ENCODE measurements around the gene HOXA5.

HOXA5 gene

DNA sequence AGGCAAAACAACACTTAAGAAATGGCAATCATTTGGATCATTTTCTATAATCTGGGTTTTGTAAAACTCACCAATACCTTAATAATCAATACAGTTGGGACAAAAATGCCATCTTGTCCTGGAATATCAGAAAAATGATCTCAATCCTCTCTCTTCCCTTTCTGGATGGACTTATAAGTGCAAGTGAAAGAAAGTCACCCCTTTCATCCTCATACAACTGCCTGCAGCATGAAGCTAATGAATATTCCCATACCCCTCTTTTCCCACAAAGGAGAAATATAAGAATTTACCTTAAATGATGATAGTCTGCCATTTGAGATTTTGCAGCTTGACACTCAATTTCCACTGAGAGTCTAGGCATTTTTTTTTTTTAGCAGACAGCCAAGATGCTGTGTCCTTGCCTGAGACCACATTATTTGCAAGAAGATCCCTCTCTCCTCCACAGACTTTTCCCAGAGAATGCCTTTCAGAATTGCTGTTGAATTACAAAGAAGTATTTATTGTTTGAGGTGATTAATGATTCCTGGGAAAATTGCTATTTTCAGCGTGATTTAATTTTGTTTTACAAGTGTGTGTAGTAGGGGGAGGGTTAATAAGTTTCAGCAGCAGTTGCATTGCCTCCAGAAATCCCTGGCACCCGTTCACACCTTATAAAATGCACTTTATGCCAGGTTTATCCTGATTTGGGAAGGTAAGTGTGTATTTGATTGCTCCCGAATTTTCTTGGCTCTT lies 16.7 kb downstream of the HOXA5 start:
- no peaks in the 10 kb centered on the region for H3K27me3 ChIP-seq (ENCODE audit: insufficient read depth, poor library complexity, severe bottlenecking)
- no peaks in the 10 kb centered on the region for H3K36me3 ChIP-seq (ENCODE audit: low read depth)

DNA sequence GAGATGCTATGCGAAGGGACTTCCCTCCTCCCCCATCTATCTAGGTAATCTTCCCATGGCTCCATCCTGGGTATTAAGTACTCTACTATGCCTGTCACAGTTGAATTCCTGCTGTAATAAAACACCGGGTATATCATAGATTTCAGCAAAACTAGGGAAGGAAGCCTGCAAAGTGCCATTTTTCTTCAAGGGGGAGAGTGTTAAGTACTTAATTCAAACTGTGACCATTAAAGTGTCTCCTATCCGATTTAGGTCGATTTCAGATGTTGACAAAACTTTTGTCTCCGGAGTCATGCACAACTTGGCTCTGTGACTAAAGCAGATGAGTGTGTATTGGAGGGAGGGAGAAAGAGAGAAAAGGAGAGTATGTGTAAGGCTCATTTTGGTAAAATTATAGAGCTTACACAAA lies 17.5 kb downstream of the HOXA5 start:
- no peak for DNase-seq (ENCODE audit: low spot score)
- Histone ChIP-seq H3K36me3 (ENCODE audit: low read depth) (no peaks in the 10 kb centered on the region), H3K9me3 (ENCODE audit: severe bottlenecking) (no peaks in the 10 kb centered on the region), H3K4me1 (ENCODE audit: insufficient read depth, poor library complexity, severe bottlenecking) (no peaks in the 10 kb centered on the region), H3K27ac (ENCODE audit: poor library complexity, severe bottlenecking) (no peak overlapping the region), H3K27me3 (ENCODE audit: insufficient read depth, poor library complexity, severe bottlenecking) (no peaks in the 10 kb centered on the region), H3K4me3 (ENCODE audit: severe bottlenecking) (no peak overlapping the region)
- TF ChIP-seq, protein P1, sequence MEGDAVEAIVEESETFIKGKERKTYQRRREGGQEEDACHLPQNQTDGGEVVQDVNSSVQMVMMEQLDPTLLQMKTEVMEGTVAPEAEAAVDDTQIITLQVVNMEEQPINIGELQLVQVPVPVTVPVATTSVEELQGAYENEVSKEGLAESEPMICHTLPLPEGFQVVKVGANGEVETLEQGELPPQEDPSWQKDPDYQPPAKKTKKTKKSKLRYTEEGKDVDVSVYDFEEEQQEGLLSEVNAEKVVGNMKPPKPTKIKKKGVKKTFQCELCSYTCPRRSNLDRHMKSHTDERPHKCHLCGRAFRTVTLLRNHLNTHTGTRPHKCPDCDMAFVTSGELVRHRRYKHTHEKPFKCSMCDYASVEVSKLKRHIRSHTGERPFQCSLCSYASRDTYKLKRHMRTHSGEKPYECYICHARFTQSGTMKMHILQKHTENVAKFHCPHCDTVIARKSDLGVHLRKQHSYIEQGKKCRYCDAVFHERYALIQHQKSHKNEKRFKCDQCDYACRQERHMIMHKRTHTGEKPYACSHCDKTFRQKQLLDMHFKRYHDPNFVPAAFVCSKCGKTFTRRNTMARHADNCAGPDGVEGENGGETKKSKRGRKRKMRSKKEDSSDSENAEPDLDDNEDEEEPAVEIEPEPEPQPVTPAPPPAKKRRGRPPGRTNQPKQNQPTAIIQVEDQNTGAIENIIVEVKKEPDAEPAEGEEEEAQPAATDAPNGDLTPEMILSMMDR (IDR thresholded peaks at IDR 0.05; ENCODE audit: poor library complexity, severe bottlenecking) = no peak
- no peak for ATAC-seq (ENCODE audit: low read depth)

More for the DNA sequence above, 16.7 kb downstream of the HOXA5 start:
- H3K4me3 ChIP-seq (ENCODE audit: severe bottlenecking) = no peak overlapping the region
- no peak overlapping the region for H3K27ac ChIP-seq (ENCODE audit: poor library complexity, severe bottlenecking)
- ATAC-seq (ENCODE audit: low read depth) (no peak), DNase-seq (ENCODE audit: low spot score) (no peak)
- peaks cover 4% of the 10 kb centered on the region for H3K4me1 ChIP-seq (ENCODE audit: insufficient read depth, poor library complexity, severe bottlenecking)
- TF ChIP-seq, protein P1 (IDR thresholded peaks at IDR 0.05; ENCODE audit: poor library complexity, severe bottlenecking) = no peak
- no peaks in the 10 kb centered on the region for H3K9me3 ChIP-seq (ENCODE audit: severe bottlenecking)

DNA sequence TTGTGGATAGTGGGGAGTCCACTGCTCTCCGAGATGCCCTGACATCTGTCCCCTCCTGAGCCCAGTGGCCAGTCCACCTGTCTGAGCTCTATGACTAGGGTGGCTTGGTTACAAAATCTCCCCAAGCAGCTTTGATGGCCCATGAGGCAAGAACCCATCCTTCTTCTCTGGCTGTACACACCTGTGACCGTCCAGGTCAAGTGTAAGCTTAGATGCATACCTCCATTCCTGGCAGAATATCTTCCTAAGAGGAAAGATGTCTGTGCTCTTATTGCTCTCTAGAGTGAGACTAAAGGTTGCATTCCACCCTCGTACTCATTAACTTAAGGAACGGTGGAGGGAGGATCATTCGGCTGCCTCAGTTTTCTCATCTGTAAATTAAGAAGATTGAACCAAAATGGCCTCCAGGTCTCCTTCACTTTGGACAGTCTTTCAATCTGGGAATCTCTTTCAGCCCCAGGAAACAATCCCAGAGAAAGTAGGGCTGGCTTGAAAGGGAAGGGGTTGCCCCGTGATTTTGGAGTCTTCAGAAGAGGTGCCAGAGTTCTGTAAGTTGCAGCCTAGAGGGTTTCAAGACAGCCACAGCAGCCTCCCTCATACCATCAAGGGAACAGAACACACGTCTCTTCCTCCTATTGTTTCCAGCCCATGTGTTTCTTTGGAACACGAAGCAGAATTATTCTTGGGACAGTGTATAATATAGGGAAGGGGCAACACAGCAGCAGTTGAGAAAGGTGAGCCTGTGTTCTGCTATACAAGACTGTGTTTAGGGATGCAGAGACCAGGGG lies 18.4 kb downstream of the HOXA5 start:
- ATAC-seq (ENCODE audit: low read depth) (no peak), DNase-seq (ENCODE audit: low spot score) (no peak)
- TF ChIP-seq, protein P1 (IDR thresholded peaks at IDR 0.05; ENCODE audit: poor library complexity, severe bottlenecking) = no peak
- Histone ChIP-seq H3K4me1 (ENCODE audit: insufficient read depth, poor library complexity, severe bottlenecking) (no peaks in the 10 kb centered on the region), H3K36me3 (ENCODE audit: low read depth) (no peaks in the 10 kb centered on the region), H3K27ac (ENCODE audit: poor library complexity, severe bottlenecking) (no peak overlapping the region), H3K27me3 (ENCODE audit: insufficient read depth, poor library complexity, severe bottlenecking) (no peaks in the 10 kb centered on the region), H3K9me3 (ENCODE audit: severe bottlenecking) (no peaks in the 10 kb centered on the region), H3K4me3 (ENCODE audit: severe bottlenecking) (no peak overlapping the region)

DNA sequence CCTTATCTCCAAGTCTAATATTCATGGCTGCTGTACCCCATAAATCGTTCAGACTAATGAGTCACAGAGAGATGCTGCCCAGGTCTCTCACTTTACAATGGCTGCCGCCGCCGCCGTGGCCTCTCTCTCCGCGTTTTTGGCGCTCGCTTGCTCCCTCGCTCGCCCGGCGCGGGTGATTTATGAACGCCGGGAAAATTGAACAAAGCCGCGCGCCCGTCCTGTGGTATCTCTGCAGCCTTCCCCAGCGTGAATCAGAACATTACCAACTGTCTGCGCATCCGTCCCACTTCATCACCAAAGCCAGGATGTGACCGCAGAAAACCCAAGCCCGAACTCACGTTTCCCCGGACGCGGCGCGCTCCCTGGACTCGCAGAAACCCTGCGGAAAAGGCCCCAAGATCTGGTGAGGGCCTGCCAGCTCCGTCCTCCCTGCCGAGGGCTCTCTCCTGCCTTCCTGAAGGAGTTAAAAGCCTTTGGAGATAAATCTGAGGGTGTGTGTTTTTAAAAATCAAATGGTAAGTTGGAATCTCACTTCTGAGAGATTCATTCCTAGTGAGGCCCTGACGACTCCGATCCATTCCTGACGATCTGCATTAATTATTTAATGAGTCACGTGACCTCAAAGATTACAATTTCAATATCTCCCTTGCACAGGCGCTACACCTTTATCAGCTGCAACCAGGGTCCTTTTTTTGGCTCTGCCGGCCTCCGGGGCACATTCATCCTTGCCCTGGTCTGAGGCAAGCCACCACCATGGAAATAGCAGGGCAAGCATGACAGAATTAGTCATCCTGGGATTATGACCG lies 19.2 kb downstream of the HOXA5 start:
- Histone ChIP-seq H3K4me1 (ENCODE audit: insufficient read depth, poor library complexity, severe bottlenecking) (no peaks in the 10 kb centered on the region), H3K9me3 (ENCODE audit: severe bottlenecking) (no peaks in the 10 kb centered on the region), H3K27me3 (ENCODE audit: insufficient read depth, poor library complexity, severe bottlenecking) (no peaks in the 10 kb centered on the region), H3K36me3 (ENCODE audit: low read depth) (no peaks in the 10 kb centered on the region), H3K4me3 (ENCODE audit: severe bottlenecking) (no peak overlapping the region), H3K27ac (ENCODE audit: poor library complexity, severe bottlenecking) (no peak overlapping the region)
- no peak for ATAC-seq (ENCODE audit: low read depth)
- TF ChIP-seq, protein P1 (IDR thresholded peaks at IDR 0.05; ENCODE audit: poor library complexity, severe bottlenecking) = no peak
- DNase-seq (ENCODE audit: low spot score) = peak; percentile 51
